ENCODE measurements around the gene AP2A2. TPM values are rescaled to one million over a fixed set of nuclear protein-coding genes. Genes with fewer than 3 reads are reported as not detected.
A peak's percentile ranks its signal among the peaks of the same experiment; 100 is the strongest.

The AP2A2 gene
- polyA plus RNA-seq, 3 donors, result 5.7 to 61.0 (median 8.2) TPM

DNA sequence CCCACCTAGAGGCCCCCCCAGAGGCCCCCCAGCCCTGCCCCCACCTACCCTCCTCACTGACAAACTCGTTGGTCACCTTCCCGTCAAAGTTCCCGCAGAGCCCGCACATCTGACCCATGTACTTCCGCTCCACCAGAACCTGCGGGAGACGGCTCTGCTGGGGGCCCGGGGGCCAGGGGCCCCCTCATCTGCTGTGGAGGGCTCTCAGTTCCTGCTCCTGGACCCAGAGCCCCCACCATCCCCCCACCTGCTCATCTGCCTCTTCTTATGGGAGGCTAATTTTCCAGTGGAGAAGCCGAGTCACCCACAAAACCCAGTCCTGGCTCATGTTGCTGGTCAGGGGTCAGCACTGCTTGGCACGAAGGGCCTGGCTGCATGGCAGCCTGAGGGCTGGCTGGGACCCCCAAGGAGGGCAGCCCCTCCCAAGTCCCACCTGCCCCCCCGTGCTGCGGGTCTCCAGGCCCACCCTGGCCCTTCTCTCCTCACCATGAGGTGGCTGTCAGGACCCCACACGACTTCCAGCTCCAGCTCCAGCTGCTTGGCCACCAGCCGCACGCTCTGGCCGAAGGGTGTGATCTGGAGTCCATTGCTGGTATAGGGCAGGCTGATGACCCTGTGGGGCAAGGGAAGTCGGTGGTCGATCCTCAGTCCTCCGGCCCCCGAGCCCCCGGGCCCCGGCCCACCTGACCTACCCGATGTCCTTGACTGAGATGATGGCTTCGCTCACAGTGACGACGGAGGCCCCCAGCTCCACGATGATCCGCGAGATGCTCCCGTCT, 105.6 kb downstream of the AP2A2 start:
- H3K4me2 ChIP-seq (replicated peaks; ENCODE audit: extremely low read depth, low read length, poor library complexity, severe bottlenecking), result no peak overlapping the region
- no peaks in the 10 kb centered on the region for H3K4me1 Mint-ChIP-seq
- H4K20me1 ChIP-seq (ENCODE audit: insufficient read depth, low read length), result no peaks in the 10 kb centered on the region
- TF ChIP-seq, protein P1, sequence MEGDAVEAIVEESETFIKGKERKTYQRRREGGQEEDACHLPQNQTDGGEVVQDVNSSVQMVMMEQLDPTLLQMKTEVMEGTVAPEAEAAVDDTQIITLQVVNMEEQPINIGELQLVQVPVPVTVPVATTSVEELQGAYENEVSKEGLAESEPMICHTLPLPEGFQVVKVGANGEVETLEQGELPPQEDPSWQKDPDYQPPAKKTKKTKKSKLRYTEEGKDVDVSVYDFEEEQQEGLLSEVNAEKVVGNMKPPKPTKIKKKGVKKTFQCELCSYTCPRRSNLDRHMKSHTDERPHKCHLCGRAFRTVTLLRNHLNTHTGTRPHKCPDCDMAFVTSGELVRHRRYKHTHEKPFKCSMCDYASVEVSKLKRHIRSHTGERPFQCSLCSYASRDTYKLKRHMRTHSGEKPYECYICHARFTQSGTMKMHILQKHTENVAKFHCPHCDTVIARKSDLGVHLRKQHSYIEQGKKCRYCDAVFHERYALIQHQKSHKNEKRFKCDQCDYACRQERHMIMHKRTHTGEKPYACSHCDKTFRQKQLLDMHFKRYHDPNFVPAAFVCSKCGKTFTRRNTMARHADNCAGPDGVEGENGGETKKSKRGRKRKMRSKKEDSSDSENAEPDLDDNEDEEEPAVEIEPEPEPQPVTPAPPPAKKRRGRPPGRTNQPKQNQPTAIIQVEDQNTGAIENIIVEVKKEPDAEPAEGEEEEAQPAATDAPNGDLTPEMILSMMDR (IDR thresholded peaks at IDR 0.05), result no peak
- 84% methylated on average over 24 of the region's 30 CpGs for WGBS (ENCODE audit: insufficient coverage)
- no peak overlapping the region for H2AFZ ChIP-seq (ENCODE audit: insufficient read depth, low read depth, low read length, poor library complexity, severe bottlenecking)
- no peak overlapping the region for H3K27ac Mint-ChIP-seq
- no peak overlapping the region for H3K4me3 ChIP-seq (replicated peaks in 1 of 3; ENCODE audit: low read depth in 2 of 3, low read length in 3 of 3)
- no peak overlapping the region for H3K9ac ChIP-seq (ENCODE audit: insufficient read depth, low read length, poor library complexity, severe bottlenecking)
- H3K4me3 Mint-ChIP-seq, result no peak overlapping the region
- H3K79me2 ChIP-seq (ENCODE audit: insufficient read depth, low read length), result no peaks in the 10 kb centered on the region
- no peaks in the 10 kb centered on the region for H3K36me3 Mint-ChIP-seq
- peaks cover 0 to 3% (median 2%) of the 10 kb centered on the region in 3 donors for H3K27me3 Mint-ChIP-seq (ENCODE audit: low read depth in 3 of 3)
- DNase-seq, result no peak
- H3K27ac ChIP-seq (ENCODE audit: low read depth in 1 of 2, low read length in 2 of 2), result no peak overlapping the region
- no peaks in the 10 kb centered on the region for H3K4me1 ChIP-seq (ENCODE audit: control insufficient read depth in 1 of 2, insufficient read depth in 2 of 2, low read length in 2 of 2)
- intact Hi-C loops (cut with micrococcal nuclease), result no loop called here
- H3K27me3 ChIP-seq (ENCODE audit: control insufficient read depth in 2 of 2, insufficient read depth in 2 of 2, low read length in 2 of 2), result no peaks in the 10 kb centered on the region
- peaks cover 0 to 6% (median 2%) of the 10 kb centered on the region in 7 donors for H3K9me3 Mint-ChIP-seq
- no peaks in the 10 kb centered on the region for H3K9me3 ChIP-seq (replicated peaks in 1 of 2; ENCODE audit: control insufficient read depth in 1 of 2, insufficient read depth in 1 of 2, low read length in 2 of 2)
- H3K36me3 ChIP-seq (replicated peaks in 1 of 2; ENCODE audit: control insufficient read depth in 1 of 2, insufficient read depth in 2 of 2, low read length in 2 of 2), result no peaks in the 10 kb centered on the region

DNA sequence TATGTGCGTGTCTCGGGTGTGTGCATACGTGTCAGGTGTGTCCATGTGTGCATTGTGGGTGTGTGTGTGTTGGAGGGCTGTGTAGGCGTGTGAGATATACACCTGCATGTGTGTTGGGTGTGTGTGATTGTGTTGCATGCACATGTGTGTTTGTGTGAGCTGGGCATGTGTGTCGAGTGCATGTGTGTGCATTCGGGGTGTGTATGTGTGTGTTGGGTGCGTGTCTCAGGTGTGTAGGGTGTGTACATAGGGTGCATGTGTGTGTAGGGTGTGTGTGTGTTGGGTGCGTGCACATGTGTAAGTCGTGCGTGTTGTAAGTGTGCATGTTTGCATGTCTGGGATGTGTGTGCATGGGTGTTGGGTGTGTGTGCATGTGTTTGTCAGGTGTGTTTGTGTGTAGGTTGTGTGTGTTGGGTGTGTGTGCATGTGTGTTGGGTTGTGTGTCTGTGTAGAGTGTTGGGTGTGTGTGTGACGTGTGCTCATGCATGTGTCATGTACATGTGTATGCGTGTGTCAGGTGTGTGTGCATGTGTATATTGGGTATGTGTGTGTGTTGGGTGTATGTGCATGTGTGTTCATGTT, 106.7 kb downstream of the AP2A2 start:
- Mint-ChIP-seq H3K4me1 (no peaks in the 10 kb centered on the region), H3K4me3 (no peak overlapping the region), H3K36me3 (no peaks in the 10 kb centered on the region), H3K9me3 (peaks cover 0 to 6% (median 2%) of the 10 kb centered on the region in 7 donors), H3K27ac (peak overlapping the region in 1 of 7 donors; percentile 0), H3K27me3 (ENCODE audit: low read depth in 3 of 3) (peaks cover 0 to 3% (median 2%) of the 10 kb centered on the region in 3 donors)
- no peak for DNase-seq
- H2AFZ ChIP-seq (ENCODE audit: insufficient read depth, low read depth, low read length, poor library complexity, severe bottlenecking), result no peak overlapping the region
- H3K9me3 ChIP-seq (replicated peaks in 1 of 2; ENCODE audit: control insufficient read depth in 1 of 2, insufficient read depth in 1 of 2, low read length in 2 of 2), result no peaks in the 10 kb centered on the region
- no peaks in the 10 kb centered on the region for H3K4me1 ChIP-seq (ENCODE audit: control insufficient read depth in 1 of 2, insufficient read depth in 2 of 2, low read length in 2 of 2)
- no peaks in the 10 kb centered on the region for H3K79me2 ChIP-seq (ENCODE audit: insufficient read depth, low read length)
- H3K9ac ChIP-seq (ENCODE audit: insufficient read depth, low read length, poor library complexity, severe bottlenecking), result no peak overlapping the region
- intact Hi-C loops (cut with micrococcal nuclease), result no loop called here
- no peaks in the 10 kb centered on the region for H3K36me3 ChIP-seq (replicated peaks in 1 of 2; ENCODE audit: control insufficient read depth in 1 of 2, insufficient read depth in 2 of 2, low read length in 2 of 2)
- H3K4me3 ChIP-seq (replicated peaks in 1 of 3; ENCODE audit: low read depth in 2 of 3, low read length in 3 of 3), result no peak overlapping the region
- H3K4me2 ChIP-seq (replicated peaks; ENCODE audit: extremely low read depth, low read length, poor library complexity, severe bottlenecking), result no peak overlapping the region
- 89% methylated on average over 12 of the region's 12 CpGs for WGBS (ENCODE audit: insufficient coverage)
- H3K27me3 ChIP-seq (ENCODE audit: control insufficient read depth in 2 of 2, insufficient read depth in 2 of 2, low read length in 2 of 2), result no peaks in the 10 kb centered on the region
- H3K27ac ChIP-seq (ENCODE audit: low read depth in 1 of 2, low read length in 2 of 2), result no peak overlapping the region
- TF ChIP-seq, protein P1 (IDR thresholded peaks at IDR 0.05), result no peak
- no peaks in the 10 kb centered on the region for H4K20me1 ChIP-seq (ENCODE audit: insufficient read depth, low read length)

All from CD14-positive monocyte (primary cell).